HG02870 (cell line): ENCODE results near the gene ASB5.
"Not testable (repeated sequence)": the region's sequence is repeated elsewhere in the genome, so short reads cannot be mapped to it uniquely, and the experiment has no call there.

ENCODE experiments used
- ATAC-seq: cut with Tn5 transposase; IDR thresholded peaks from one replicate; pipeline ENCODE4 v1.9.1; 2021; ENCODE audit warnings: mild to moderate bottlenecking, moderate library complexity; ENCODE audit not compliant: unreplicated experiment

The ASB5 gene

DNA sequence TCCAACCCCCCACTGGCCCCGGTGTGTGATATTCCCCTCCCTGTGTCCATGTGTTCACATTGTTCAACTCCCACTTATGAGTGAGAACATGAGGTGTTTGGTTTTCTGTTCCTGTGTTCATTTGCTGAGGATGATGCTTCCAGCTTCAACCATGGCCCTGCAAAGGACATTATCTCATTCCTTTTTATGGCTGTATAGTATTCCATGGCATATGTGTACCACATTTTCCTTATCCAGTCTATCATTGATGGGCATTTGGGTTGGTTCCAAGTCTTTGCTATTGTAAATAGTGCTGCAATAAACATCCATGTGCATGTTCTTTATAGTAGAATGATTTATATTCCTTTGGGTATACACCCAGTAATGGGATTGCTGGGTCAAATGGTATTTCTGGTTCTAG lies 10.5 kb upstream of the ASB5 start:
- not testable (repeated sequence) for ATAC-seq

DNA sequence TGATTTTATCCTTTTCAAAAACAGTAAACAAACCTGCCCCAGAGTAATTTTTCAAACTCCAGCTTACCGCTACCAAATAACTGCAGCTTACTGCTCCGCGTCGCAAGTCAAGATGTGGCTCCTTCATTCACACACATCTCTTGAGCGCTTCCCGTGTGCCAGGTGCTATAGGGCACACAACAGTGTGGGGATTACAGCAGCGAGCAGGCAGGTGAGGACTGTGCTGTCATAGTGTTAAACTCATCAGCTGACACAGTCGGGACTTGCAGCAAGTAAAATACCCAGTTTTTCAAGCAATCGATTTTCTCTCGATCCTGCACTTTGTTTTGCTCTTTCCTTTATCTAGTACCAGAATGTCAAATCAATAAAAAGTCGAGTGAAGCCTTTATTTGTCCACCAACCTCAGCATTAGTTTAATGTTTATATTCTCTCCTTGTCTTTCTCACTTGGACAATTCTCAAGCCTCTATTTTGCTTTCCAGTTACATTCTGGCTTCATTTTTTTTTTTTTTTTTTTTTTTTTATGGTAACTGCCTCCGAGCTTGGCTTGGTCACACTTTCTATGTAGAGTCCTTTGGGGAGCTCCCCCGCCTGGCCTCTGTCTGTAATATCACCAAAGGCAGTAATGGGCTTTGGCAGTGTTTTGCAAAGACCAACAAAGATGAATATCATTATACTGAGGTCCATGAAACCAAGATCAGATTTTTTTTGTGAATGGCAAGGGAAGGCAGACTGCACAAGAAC lies 8.3 kb upstream of the ASB5 start:
- peak; percentile 95 for ATAC-seq

DNA sequence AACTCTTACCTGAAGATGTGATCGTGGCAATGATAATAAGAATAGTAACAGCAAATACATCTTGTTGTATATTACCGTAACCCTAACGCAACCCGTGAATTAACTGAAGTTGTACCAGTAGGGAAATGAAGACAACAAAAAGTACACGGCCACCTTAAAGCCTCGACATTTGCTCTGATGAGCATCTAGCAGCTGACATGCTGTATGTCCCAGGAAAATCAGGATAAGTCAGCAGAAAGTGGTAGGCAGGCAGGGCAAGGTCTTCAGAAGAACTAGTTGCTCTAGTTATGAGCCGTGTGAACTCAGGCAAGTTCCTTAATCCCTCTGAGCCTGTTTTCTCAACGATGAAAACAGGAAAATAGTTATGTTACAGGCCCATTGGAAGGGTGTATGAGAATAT lies 7.7 kb upstream of the ASB5 start:
- ATAC-seq, result no peak

DNA sequence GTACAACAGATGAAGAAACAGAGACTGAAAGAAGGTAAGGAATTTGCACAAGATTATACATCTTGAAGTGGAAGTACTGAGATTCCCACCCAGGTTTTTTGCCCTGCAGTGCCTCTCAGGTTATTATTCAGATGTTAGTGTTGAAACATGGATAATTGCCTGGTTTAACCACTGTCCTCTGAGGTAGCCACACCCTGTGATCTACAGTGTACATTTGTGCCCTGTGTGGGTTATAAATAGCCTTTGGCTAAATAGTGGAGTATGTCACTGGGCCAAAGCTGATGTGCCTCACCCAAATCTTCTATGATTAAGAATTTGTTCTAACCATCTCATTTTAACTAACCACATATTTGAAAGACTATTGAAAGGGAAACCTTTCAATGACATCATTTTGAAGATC lies 5.4 kb upstream of the ASB5 start:
- ATAC-seq, result no peak

DNA sequence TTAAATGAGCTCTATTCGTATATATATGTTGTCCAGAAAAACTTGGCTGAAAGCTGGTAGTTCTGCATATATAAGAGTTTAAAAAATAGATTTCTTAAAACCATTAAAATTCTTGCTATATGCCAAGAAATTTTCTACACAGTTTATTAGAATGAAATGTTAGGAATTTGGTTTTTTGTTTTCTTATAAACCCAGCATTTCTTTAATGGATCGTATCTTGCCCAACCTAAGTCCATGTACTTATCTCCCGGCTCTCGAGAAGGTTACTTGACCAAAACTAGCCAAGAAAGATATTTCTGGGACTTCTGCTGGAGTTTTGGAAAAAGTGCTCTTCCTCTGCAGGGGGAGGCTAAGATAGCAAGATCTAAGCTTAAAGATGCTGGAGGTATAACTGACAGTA lies 4.7 kb upstream of the ASB5 start:
- no peak for ATAC-seq

DNA sequence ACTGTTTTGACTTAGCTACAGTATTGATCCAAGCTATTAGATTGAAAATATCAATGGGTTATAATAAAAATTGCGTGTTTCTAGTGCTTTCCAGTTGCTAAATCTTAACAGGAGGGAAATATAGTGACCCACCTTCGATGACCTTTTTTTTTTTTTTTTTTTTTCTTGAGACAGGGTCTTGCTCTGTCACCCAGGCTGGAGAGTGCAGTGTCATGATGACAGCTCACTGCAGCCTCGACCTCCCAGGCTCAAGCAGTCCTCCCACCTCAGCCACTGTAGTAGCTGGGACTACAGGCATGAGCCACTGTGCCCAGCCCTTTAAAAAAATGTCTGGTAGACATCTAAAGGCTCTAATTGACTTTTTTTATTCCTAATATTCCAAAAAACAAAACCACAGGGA lies 3.8 kb upstream of the ASB5 start:
- no peak for ATAC-seq

DNA sequence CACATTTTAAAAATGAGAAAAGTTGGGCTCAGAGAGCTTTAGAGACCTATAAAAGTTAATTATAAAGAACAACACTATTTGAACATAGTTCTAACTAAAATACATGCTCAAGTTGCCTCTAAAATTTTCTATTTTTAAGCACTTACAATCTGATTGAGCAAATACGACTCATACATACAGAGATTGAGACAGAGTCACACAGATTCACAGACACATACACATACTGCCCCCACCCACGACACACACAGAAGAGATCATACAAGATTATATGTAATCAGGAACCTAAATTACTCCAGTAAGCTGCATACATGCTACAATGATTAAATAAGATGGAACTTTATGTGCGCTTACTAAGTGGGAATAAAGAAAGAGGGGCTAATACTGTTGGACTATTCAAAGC lies 2.7 kb upstream of the ASB5 start:
- ATAC-seq, result no peak

DNA sequence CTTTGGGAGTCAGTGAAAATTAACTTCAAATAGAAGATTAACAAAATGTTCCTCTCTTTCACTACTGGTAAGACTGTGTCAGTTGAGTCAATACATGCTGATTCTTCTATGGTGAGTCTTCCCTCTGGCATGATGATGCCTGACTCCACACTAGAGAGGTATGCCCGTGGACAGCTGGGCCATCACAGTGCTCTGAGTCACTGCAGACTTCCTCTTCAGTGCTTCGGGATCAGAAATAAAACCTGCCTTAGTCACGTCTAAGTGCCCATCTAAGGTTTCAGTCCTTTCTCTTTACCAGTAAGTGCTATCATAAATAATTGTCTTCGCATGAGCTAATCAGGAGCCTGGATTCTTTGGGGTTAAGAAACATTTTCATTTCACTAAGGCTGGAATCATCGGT lies 1.6 kb upstream of the ASB5 start:
- no peak for ATAC-seq

DNA sequence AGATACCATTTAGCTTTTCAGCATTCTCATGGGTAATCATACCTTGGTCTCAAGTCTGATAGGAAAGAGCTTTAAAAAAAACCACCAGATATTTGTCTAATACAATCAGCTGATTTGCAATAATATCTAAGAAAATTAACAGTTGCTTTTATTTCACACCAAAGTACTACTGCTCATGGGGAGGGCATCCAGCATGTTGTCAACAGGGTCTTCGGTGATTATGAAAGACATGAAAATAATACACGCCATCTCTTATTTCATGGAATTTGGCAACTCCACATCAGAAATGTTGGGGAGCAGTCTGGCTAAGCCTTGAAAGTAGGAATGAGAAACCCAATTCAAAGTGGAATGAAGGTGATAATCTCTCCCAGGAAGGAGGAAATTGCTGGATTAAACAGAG lies 3.0 kb downstream of the ASB5 start:
- ATAC-seq, result no peak

DNA sequence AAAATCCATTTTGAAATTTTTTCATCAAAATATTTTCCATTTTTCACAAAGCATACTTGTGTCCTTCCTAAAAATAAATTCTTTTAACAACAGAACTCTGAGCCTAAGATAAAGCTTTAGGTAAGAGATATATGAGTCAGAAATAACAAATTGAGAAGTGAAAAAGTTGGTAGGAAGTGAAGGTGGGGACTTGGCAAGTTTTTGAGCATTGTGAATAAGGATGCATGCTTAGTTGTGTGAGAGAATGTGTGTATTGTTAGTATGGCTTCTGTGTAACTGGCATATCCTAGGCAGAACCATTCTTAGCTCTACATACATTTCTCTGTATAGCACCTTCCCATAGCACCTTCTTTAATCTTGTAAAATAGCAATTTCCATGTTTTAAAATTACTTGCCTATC lies 6.8 kb downstream of the ASB5 start:
- ATAC-seq, result peak; percentile 98

DNA sequence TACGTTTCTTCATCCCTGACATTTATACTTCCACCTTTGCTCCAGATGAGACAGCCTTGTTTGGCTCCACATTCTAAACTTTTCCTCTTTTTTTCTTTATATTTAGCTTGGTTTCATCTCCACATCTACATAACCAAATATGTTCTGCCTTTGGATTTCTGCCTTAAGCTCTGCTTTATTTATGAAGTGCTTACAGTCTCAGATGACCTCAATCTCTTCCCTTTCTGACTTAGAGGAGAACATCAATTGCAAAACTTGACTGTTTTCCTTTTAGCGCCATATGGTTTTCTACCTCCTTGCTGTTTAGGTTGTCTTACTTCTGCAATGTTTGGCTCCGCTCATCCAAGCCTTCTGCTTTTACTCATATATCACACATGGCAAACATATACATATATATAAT lies 7.5 kb downstream of the ASB5 start:
- no peak for ATAC-seq

DNA sequence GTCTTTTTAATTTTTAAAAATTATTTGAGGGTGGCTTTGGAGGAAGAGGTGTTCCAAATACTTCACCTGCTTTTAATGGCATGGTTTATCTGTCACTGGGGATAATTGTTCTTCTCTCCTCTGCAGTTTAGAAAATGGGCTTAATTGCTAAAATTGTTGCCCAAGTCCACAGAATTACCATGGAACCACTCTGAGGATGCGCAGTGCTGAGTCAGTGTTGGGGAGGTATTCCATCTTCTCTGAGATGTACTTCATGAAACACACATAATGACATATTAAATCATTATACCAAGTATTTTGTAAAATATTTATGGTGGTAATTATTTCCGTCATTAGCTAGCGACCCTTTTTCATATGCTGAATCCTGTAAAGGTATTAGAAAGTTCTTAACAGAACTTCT lies 8.0 kb downstream of the ASB5 start:
- ATAC-seq, result no peak

DNA sequence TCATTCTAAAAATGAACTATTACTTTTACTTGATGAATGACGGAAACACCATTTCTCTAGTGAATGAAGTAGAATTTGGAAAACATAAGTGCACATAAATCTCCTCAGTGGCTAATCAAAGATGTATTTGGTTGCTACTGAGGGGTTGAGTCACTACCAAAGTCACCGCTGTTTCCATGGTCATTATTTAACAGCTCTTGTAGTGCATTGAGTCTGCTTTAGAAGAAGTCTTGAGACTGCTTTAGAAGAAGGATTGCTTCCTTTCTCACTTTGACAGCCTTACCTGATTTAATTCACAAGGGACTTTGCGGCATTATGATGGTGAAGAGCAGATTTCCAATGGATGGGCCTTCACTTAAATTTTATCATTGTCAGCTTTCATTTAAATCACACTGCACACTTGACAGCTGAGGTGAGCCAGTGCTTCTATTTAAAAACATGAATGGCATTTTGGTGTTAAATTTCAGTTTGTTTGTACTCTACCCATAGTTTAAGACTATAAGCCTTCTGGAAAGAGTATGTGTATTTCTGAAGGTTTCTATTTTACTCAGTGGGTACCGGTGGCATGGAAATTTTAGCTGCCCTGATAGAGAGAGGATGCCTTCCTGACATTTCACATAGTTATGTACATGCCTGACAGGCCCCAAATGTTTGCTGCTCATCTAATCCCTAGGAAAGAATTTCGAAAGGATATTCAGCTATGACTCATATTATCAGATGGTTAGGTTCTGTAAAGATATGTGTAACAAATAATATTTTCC lies 9.5 kb downstream of the ASB5 start:
- no peak for ATAC-seq

DNA sequence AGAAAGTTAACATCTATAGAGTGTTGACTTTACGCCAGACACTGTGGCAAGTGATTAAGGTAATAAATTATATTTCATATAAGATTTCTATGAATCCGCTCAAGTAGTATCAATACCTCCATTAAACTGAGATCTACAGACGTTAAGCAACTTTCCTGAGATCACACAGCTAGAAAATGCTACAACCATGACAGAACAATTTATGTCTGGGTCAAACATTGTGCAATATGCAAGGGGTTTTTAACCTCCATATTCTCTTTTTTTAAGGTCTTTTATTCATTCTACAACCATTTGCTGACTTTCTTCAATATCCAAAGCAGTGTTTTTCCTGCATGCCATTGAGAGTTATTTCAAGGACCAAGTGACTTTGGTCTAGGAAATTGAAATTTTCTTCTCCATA lies 10.9 kb downstream of the ASB5 start:
- ATAC-seq, result no peak

DNA sequence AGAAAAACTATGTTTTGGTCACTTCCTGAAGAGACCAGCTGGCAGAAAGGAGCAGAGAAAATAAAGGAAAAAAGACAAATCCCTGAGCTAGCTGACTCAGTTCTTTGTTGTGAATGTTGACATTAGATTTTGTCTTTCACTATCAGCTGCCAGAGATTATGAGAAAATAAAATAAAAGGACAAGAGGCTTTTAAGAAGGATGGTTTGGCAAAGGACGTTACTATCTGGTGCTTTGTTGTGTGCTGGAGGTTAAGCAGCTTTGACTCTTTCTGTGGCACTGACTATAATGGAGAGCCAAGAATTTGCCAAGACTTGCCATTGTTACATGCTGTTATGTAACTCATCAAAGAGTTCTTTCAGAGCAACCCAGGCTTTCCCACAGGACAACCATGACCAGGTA lies 12.1 kb downstream of the ASB5 start:
- ATAC-seq, result no peak

DNA sequence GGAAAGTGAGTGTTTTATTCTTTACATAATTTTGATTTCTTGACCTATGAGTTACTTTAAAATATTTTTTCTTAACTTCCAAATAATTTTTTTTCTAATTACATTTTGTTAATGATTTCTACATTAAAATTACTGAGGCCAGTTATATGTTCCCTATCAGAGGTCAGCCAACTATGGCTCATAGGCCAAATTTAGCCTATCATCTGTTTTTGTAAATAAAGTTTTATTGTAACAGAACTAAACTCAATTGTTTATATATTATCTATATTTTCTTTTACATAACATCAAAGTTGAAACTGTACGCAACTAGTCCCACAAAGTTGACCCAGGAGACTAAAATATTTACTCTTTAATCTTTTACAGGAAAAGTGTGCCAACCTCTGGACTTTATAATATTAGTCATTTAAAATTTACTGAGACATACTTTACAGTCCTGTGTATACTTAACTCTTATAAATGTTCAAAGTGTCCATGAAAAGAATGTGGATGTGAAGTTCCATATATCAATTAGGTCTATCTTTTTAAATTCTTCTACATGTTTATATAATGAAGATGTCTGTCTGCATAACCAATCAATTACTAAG lies 26.2 kb downstream of the ASB5 start:
- no peak for ATAC-seq

DNA sequence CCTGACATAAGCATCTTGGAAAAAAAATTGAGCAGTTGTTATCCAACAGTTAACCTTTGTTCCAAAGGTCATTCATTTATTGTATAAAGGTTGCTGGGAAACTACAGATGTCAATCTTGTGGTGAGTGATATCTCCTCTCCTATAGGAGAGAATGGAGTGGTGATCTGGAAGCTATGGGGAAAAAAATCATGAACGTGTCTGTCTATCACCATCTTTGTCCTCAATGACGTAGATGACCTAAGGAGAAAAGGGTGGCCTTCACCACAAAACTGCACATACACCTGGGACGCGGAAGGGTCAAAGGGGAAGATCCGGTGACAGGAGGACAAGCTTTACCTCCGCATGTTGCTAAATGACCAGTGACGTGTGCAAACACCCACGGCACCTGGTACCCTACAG lies 27.3 kb downstream of the ASB5 start:
- no peak for ATAC-seq

DNA sequence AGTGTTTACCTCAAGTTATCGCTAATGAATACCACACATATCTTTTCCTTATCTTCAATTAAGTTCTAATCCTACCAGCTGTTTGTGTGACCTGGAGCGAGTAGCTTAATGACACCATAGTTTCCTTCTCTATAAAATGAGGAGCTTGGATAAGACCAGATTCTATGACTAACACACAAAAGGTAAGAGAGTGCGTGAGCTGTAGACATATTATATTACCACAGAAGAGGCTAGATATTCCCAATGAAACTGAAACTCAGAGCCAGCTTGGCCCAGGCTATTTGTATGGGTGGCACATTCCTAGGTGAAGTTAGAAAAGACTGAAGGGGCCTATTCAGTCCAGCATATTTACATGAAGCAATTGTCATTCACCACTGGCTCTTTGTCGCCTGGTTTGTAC lies 30.2 kb downstream of the ASB5 start:
- no peak for ATAC-seq

DNA sequence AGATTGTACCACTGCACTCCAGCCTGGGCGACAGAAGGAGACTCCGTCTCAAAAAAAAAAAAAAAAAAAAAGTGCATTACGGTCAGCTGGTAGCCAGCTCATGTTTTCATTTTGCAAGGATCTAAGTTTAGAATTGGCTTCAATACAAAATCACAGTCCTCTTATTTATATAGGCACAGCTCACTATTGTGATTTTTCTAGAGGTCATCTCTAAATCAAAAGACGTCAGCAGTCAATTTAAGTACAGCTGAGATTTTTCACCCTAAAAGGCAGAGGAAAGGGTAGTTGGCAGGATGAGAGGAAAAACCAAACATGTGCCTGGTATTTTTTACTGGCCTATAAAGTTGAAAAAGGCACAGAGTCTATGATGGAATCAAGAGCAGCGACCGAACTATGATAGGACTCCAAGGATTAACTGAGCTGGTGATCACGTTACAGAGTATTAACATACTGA lies 30.8 kb downstream of the ASB5 start:
- no peak for ATAC-seq

DNA sequence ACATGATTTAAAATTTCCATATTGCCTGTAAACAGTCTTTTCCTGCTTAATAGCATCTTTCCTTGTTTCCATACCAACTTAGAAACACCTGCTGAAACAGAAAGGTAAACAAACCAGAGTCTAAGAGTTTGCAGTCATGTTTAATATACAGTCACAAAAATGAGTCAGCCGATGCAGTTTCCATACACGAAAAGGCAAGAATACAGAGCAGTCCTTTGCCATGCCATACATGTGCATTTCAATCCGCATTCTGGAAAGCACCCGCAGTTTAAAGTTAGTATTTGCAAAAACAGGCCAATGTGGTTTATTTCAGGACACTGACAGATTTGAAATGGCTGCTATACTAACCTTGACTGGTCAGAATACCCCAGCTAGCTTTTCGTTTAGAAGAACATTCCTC lies 32.1 kb downstream of the ASB5 start:
- no peak for ATAC-seq

DNA sequence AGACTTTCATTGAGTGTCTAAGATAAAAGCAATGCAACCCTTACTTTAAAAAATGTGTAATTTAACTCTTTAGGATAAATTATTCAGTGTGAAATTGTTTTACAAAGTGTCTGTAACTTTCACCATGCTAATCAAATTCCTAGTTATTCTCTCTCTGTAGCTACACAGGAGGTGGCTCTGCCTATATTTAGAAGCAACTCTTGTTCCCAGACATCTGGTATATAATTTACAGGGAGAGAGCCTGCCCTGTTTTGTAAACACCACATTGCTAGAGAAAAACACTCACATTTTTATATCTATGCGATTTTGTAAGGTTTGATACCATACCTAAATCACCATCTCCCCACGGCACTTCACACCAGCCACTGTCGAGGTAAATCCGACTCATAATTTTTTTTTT lies 38.2 kb downstream of the ASB5 start:
- no peak for ATAC-seq

DNA sequence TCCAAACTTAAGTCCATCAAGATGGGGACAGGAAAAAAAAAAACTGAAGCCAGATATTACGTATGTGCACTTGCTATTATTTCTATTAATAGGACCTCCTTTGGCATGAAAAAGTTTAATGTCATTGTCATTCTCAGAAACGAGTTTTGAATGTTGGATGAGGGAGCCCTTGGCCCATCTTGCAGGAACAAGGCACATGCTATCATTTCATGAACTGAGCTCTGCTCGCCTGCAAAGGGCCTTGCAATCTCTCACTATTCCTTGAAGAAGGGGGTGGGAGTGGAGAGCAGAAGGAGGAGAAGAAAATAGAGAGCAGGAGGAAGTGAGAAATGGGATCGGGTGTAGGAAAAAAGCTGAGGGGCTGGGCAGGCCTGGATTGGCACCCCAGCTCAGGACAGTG lies 39.4 kb downstream of the ASB5 start:
- no peak for ATAC-seq
